ENCODE measurements around the gene AMOTL1.

AMOTL1 gene

DNA sequence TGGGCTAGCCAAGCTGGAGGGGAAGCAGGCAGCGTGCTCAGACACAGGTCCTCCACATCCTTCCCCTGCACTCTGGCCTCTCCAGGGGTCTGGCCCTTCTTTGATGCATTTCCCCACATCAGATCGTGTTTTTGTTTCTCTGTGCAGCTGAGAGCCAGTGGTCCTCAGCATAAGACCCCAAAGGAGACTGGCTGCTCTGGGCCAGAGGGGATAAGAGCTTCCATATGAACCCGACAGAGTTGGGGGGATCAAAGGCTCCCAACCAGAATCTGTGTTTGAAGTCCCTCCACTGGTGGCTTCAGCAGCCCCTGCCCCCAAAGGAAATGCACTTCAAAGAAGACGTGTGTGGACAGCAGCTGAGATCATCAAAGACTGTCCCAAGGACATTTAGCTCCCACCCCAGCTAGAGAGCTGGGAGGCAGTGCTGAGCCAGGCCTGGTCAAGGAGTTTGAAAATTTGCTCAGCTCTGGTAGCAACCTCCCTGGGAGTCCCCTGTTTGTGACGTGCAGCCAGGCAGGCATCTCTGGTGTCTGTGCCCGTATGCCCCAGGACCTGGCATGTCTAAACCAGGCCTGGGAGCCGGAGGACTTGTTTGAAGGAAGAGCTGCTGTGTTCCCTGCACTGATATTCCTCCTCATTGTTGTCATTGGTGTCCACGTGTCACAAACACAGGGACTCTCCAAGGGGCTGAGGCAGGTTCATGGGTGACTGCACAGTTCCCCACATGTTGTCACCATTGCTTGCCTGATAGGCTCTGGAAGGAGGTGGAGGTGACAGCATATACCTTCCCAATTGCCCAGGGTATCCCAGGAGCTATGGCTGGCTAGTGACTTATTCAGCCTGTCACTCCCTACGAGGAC lies 99.0 kb downstream of the AMOTL1 start:
- Mint-ChIP-seq H3K4me3 (no peak overlapping the region), H3K27me3 (peaks cover 30% of the 10 kb centered on the region), H3K4me1 (no peaks in the 10 kb centered on the region), H3K36me3 (ENCODE audit: insufficient read depth) (no peaks in the 10 kb centered on the region), H3K9me3 (no peaks in the 10 kb centered on the region), H3K27ac (ENCODE audit: low read depth) (no peak overlapping the region)
- no peak for DNase-seq (ENCODE audit: low spot score in 2 of 2)
- ATAC-seq (replicated peaks; ENCODE audit: extremely low read depth, poor library complexity, severe bottlenecking) = no peak

DNA sequence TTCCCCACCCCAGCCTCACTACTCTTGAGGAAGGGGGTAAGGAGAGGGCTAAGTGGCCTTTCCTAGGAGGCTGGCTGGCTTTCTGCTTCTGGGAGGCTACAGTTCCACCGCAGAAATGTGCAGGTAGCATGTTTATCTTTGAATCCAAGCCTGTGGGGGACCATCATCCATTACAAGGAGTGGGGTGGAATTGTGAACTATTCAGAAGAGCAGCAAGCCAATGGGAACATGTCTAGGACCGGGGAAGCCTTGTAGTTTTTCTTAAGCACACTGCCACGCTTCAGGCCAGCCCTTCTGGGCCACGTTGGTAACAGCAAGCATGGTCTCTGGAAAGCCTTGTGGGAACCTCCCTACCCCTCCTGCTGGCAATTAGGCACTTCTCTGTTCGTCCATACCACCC lies 100.3 kb downstream of the AMOTL1 start:
- DNase-seq (ENCODE audit: low spot score in 2 of 2) (no peak), ATAC-seq (replicated peaks; ENCODE audit: extremely low read depth, poor library complexity, severe bottlenecking) (no peak)
- H3K36me3 Mint-ChIP-seq (ENCODE audit: insufficient read depth) = no peaks in the 10 kb centered on the region
- H3K4me3 Mint-ChIP-seq = no peak overlapping the region
- no peaks in the 10 kb centered on the region for H3K4me1 Mint-ChIP-seq
- no peaks in the 10 kb centered on the region for H3K9me3 Mint-ChIP-seq
- H3K27ac Mint-ChIP-seq (ENCODE audit: low read depth) = no peak overlapping the region
- peaks cover 43% of the 10 kb centered on the region for H3K27me3 Mint-ChIP-seq

- peaks cover 43% of the 10 kb centered on the region for H3K27me3 Mint-ChIP-seq
- H3K4me1 Mint-ChIP-seq = no peaks in the 10 kb centered on the region
- ATAC-seq (replicated peaks; ENCODE audit: extremely low read depth, poor library complexity, severe bottlenecking) = no peak
- H3K9me3 Mint-ChIP-seq = no peaks in the 10 kb centered on the region
- no peak overlapping the region for H3K27ac Mint-ChIP-seq (ENCODE audit: low read depth)
- H3K36me3 Mint-ChIP-seq (ENCODE audit: insufficient read depth) = no peaks in the 10 kb centered on the region
- H3K4me3 Mint-ChIP-seq = no peak overlapping the region
- DNase-seq (ENCODE audit: low spot score in 2 of 2) = no peak
Measured at GRCh38 chr11:94869186-94869585, 101.0 kb downstream of the AMOTL1 start.

DNA sequence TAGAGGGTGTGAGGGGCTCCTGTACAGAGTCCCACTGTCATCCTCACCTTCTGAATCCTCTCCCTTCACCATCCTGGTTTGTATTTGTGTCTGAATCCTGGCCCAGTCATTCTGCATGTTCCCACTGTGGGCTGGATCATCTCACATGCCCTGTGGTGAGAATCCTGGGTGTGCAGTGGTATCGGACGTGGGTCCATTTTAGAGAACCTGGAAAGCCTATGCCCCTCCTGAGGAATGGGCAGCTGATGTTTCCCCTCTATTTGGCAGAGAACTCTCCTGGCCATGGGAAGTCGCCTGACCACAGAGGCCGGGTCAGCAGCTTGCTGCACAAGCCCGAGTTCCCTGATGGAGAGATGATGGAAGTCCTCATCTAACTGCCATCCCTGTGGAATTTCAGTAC lies 102.3 kb downstream of the AMOTL1 start:
- no peaks in the 10 kb centered on the region for H3K36me3 Mint-ChIP-seq (ENCODE audit: insufficient read depth)
- H3K4me3 Mint-ChIP-seq = no peak overlapping the region
- no peak for ATAC-seq (replicated peaks; ENCODE audit: extremely low read depth, poor library complexity, severe bottlenecking)
- H3K27me3 Mint-ChIP-seq = peaks cover 43% of the 10 kb centered on the region
- no peaks in the 10 kb centered on the region for H3K9me3 Mint-ChIP-seq
- no peak overlapping the region for H3K27ac Mint-ChIP-seq (ENCODE audit: low read depth)
- H3K4me1 Mint-ChIP-seq = no peaks in the 10 kb centered on the region
- DNase-seq (ENCODE audit: low spot score in 2 of 2) = no peak

DNA sequence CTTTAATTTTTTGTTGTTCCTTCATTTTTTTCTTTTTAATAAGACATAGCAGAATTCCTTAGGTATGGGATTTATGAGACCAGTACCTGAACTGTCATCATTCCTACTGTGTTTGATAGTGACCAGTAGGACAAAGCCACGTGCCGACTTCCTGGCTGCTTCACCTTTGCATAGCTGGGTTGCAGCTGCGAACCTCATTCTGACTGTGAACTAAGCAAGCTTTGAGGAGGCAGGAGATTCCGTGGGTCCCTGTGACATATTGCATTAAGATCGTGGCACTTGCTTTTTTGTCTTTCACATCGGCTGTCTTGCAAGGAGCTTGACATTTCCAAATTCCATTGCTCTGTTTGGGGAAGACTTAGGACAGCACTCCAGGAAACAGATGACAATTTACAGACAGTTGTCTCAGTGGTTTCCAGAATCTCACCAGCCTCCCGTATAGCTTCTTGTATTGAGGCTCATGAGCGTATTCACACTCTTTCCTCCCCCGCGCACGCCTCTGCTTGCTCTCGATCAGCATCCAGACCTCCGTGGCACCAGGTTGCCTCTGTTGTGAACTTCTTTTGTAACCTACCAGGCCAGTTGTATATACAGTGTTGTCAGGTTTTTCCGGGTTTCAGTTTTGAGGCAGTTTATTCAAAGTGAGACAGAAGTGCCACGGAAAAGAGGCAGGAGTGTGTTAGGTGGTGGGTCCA lies 103.5 kb downstream of the AMOTL1 start:
- no peak for ATAC-seq (replicated peaks; ENCODE audit: extremely low read depth, poor library complexity, severe bottlenecking)
- H3K36me3 Mint-ChIP-seq (ENCODE audit: insufficient read depth) = no peaks in the 10 kb centered on the region
- H3K9me3 Mint-ChIP-seq = no peaks in the 10 kb centered on the region
- peaks cover 36% of the 10 kb centered on the region for H3K27me3 Mint-ChIP-seq
- H3K4me1 Mint-ChIP-seq = peaks cover 4% of the 10 kb centered on the region
- H3K4me3 Mint-ChIP-seq = no peak overlapping the region
- no peak for DNase-seq (ENCODE audit: low spot score in 2 of 2)
- H3K27ac Mint-ChIP-seq (ENCODE audit: low read depth) = no peak overlapping the region

- Mint-ChIP-seq H3K9me3 (no peaks in the 10 kb centered on the region), H3K36me3 (ENCODE audit: insufficient read depth) (peaks cover 2% of the 10 kb centered on the region), H3K4me1 (peaks cover 17% of the 10 kb centered on the region), H3K27me3 (peaks cover 25% of the 10 kb centered on the region), H3K4me3 (no peak overlapping the region), H3K27ac (ENCODE audit: low read depth) (no peak overlapping the region)
- ATAC-seq (replicated peaks; ENCODE audit: extremely low read depth, poor library complexity, severe bottlenecking) (no peak), DNase-seq (ENCODE audit: low spot score in 2 of 2) (no peak)
Measured at GRCh38 chr11:94873916-94874540, 105.9 kb downstream of the AMOTL1 start.

- DNase-seq (ENCODE audit: low spot score in 2 of 2) (no peak), ATAC-seq (replicated peaks; ENCODE audit: extremely low read depth, poor library complexity, severe bottlenecking) (no peak)
- no peaks in the 10 kb centered on the region for H3K9me3 Mint-ChIP-seq
- no peak overlapping the region for H3K4me3 Mint-ChIP-seq
- peaks cover 22% of the 10 kb centered on the region for H3K27me3 Mint-ChIP-seq
- H3K36me3 Mint-ChIP-seq (ENCODE audit: insufficient read depth) = peaks cover 2% of the 10 kb centered on the region
- H3K27ac Mint-ChIP-seq (ENCODE audit: low read depth) = peak overlapping the region; percentile 51
- peaks cover 17% of the 10 kb centered on the region for H3K4me1 Mint-ChIP-seq
Measured at GRCh38 chr11:94876222-94876621, 108.1 kb downstream of the AMOTL1 start.

DNA sequence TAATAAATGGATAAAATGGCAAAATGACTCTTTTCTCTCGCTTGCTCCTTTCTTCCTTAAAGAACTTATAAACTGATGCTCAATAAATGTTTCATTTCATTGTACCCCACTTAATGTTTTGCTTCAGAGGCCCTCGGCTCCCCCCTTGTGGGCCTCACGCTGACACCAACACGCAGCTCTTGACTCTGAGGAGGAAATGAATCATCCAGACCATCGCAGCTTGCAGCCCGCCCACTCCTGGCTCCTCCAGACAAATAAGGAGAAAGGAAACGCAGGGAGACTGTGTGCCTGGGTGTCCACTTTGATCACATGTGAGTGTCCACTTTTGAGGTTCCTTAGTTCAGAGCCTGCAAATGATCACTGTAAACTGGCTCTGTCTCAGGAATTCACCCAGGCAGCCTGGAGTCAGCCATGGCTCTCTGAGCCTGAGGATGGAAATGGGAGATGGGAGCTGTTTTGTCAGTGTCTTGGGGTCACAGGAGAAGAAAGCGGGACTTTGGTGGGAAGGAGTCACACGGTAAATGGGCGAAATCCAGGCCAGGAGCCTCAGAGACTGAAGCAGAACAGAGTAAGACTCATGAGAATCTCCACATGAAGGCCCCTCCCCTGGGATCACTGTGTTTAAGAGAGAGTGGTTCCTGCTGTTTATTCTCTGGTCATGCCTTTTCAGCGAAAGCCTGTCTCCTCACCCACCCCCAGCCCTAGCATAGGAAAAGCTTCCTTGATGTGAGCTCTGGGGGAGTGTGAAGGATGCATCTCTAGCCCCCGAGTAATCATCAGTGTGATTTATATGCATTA lies 108.7 kb downstream of the AMOTL1 start:
- H3K9me3 Mint-ChIP-seq = no peaks in the 10 kb centered on the region
- peaks cover 16% of the 10 kb centered on the region for H3K27me3 Mint-ChIP-seq
- peaks cover 2% of the 10 kb centered on the region for H3K36me3 Mint-ChIP-seq (ENCODE audit: insufficient read depth)
- H3K27ac Mint-ChIP-seq (ENCODE audit: low read depth) = peak overlapping the region; percentile 51
- H3K4me3 Mint-ChIP-seq = no peak overlapping the region
- ATAC-seq (replicated peaks; ENCODE audit: extremely low read depth, poor library complexity, severe bottlenecking) (peak; percentile 43), DNase-seq (ENCODE audit: low spot score in 2 of 2) (no peak)
- peaks cover 17% of the 10 kb centered on the region for H3K4me1 Mint-ChIP-seq

DNA sequence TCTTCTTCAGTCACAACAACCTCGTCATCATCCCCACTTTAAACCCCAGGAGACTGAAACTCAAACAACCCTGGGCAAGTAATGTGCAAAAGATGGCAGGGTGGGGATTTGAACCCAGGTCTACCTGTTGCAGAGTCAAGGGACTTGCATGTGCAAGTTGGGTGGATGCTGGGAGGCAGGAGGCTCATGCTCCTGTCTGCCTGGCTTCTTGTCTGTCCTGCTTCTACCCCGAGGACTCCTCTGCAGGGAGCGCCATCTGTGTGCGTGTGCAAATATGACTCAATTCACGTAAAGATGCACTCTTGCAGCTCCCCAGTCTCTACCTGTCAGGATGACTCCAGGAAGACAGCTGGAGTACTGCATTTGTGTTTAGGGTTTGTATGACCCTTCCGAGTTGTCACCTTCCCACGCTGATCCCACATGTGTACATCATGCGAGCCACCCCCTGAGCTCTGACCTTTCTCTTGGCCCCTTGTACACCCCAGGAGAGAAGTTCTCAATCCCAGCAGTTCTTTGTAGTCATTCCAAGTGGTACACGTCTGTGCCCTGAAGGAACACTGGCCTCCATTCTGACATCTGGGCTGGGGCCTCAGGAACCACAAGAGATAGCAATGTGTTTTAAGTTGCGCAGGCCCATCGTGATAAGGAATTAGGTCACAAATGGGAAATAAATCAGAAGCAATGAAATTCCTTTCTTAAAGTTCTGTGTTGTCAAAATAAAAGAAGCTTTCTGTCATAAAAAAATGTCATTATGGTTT lies 109.5 kb downstream of the AMOTL1 start:
- Mint-ChIP-seq H3K4me3 (no peak overlapping the region), H3K27ac (ENCODE audit: low read depth) (no peak overlapping the region), H3K36me3 (ENCODE audit: insufficient read depth) (peaks cover 2% of the 10 kb centered on the region), H3K4me1 (peaks cover 17% of the 10 kb centered on the region), H3K9me3 (no peaks in the 10 kb centered on the region), H3K27me3 (peaks cover 8% of the 10 kb centered on the region)
- ATAC-seq (replicated peaks; ENCODE audit: extremely low read depth, poor library complexity, severe bottlenecking) (no peak), DNase-seq (ENCODE audit: low spot score in 2 of 2) (no peak)

- Mint-ChIP-seq H3K4me1 (peaks cover 17% of the 10 kb centered on the region), H3K27ac (ENCODE audit: low read depth) (no peak overlapping the region), H3K9me3 (no peaks in the 10 kb centered on the region), H3K4me3 (no peak overlapping the region), H3K36me3 (ENCODE audit: insufficient read depth) (peaks cover 2% of the 10 kb centered on the region), H3K27me3 (no peaks in the 10 kb centered on the region)
- no peak for ATAC-seq (replicated peaks; ENCODE audit: extremely low read depth, poor library complexity, severe bottlenecking)
- DNase-seq (ENCODE audit: low spot score in 2 of 2) = no peak
Measured at GRCh38 chr11:94879006-94879405, 110.8 kb downstream of the AMOTL1 start.

DNA sequence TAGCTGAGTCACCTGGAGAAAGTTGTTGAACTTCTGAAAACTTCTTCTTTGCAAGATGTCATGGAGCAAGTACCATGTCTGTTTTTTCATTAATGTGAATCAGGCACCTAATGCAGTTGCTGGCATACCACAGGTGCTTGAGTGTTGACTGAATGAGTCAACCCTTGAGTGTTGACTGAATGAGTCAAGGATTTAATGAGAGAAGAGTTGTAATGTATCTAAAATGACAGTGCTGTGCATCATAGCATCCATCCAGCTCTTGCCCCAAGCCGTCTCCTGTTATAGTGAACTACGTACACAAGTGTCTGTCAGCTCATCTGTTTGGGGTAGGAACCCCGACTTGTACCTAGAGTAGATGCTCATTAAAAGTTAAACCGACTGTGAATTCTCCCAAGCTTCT lies 112.1 kb downstream of the AMOTL1 start:
- DNase-seq (ENCODE audit: low spot score in 2 of 2) = no peak
- peaks cover 17% of the 10 kb centered on the region for H3K4me1 Mint-ChIP-seq
- H3K27ac Mint-ChIP-seq (ENCODE audit: low read depth) = no peak overlapping the region
- H3K9me3 Mint-ChIP-seq = no peaks in the 10 kb centered on the region
- no peak for ATAC-seq (replicated peaks; ENCODE audit: extremely low read depth, poor library complexity, severe bottlenecking)
- H3K36me3 Mint-ChIP-seq (ENCODE audit: insufficient read depth) = peaks cover 2% of the 10 kb centered on the region
- H3K4me3 Mint-ChIP-seq = no peak overlapping the region
- H3K27me3 Mint-ChIP-seq = no peaks in the 10 kb centered on the region

DNA sequence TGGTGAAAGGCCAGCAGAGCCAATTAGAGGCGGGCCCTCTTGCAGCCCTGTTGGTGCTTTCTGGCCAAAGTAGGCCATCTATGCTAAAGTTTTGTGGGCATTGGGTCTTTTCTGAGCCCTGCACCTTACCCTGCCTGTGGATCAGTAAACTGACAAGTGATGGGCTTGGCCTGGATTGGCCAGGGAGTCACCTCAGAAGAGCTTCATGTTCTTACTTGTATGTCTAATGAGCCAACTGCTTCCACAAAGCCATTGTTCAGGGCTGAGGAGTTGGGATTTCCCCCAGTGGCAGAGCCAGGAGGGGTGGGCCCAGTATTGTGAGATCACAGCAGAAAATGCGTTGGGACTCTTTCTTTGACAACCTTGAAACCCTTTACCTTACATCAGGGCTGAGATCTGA lies 114.8 kb downstream of the AMOTL1 start:
- peaks cover 2% of the 10 kb centered on the region for H3K36me3 Mint-ChIP-seq (ENCODE audit: insufficient read depth)
- no peaks in the 10 kb centered on the region for H3K27me3 Mint-ChIP-seq
- H3K4me3 Mint-ChIP-seq = no peak overlapping the region
- H3K9me3 Mint-ChIP-seq = no peaks in the 10 kb centered on the region
- H3K4me1 Mint-ChIP-seq = peaks cover under 1% of the 10 kb centered on the region
- DNase-seq (ENCODE audit: low spot score in 2 of 2) = no peak
- no peak for ATAC-seq (replicated peaks; ENCODE audit: extremely low read depth, poor library complexity, severe bottlenecking)
- H3K27ac Mint-ChIP-seq (ENCODE audit: low read depth) = no peak overlapping the region
